Retinal pigment epithelial cell (primary cell): ENCODE data around the gene AP2S1.

Source experiments
- DNase-seq: peaks from one replicate; pipeline ENCODE4 v3.0.0-alpha.2; 2010; ENCODE audit warnings: low read depth
- H3K4me3 ChIP-seq: 2 replicates; pipeline ENCODE4 v1.5.1; 2011; ENCODE audit warnings: mild to moderate bottlenecking, low read length, control low read depth, moderate library complexity
- TF ChIP-seq, protein P1 (sequence below): conservative IDR thresholded peaks from 2 replicates; pipeline ENCODE4 v1.5.1; 2011; ENCODE audit warnings: low read depth, low read length, control low read depth, inconsistent platforms

Gene AP2S1

DNA sequence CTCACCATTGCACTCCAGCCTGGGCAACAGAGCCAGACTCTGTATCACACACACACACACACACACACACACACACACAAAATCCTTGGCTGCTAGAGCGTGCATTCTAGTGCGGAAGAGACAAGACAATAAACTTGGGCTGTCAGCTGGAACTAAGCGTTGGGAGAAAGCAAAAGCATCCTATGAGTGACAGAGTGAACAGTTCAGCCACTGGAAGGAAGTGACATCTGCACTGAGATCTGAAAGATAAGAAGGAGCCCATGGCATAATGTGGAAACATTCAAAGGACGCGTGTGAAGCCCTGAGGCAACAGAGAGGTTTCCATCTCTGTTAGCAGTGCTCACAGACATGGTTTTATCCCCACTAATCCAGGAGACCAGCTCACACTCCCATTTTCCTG lies 58.7 kb downstream of the AP2S1 start:
- no peak for DNase-seq
- TF ChIP-seq, protein P1, sequence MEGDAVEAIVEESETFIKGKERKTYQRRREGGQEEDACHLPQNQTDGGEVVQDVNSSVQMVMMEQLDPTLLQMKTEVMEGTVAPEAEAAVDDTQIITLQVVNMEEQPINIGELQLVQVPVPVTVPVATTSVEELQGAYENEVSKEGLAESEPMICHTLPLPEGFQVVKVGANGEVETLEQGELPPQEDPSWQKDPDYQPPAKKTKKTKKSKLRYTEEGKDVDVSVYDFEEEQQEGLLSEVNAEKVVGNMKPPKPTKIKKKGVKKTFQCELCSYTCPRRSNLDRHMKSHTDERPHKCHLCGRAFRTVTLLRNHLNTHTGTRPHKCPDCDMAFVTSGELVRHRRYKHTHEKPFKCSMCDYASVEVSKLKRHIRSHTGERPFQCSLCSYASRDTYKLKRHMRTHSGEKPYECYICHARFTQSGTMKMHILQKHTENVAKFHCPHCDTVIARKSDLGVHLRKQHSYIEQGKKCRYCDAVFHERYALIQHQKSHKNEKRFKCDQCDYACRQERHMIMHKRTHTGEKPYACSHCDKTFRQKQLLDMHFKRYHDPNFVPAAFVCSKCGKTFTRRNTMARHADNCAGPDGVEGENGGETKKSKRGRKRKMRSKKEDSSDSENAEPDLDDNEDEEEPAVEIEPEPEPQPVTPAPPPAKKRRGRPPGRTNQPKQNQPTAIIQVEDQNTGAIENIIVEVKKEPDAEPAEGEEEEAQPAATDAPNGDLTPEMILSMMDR: no peak
- H3K4me3 ChIP-seq: no peak overlapping the region

DNA sequence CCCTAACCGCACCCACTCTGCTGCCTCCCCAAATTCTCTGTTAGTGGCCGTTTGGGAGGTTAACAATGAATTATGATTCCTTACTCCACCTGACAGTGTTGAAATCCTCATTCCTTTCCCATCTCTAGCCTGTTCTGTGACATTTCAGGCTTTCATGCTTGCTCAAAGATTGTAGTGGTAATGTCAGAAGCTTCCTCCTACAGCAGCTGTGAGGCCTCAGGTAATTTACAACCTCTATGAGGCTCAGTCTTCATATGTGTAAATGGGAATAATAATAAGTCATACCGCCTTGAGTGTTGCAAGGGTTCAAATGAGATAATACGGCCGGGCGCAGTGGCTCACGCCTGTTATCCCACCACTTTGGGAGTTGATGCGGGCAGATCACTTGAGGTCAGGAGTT lies 61.3 kb downstream of the AP2S1 start:
- no peak for DNase-seq
- TF ChIP-seq, protein P1: no peak
- H3K4me3 ChIP-seq: no peak overlapping the region

DNA sequence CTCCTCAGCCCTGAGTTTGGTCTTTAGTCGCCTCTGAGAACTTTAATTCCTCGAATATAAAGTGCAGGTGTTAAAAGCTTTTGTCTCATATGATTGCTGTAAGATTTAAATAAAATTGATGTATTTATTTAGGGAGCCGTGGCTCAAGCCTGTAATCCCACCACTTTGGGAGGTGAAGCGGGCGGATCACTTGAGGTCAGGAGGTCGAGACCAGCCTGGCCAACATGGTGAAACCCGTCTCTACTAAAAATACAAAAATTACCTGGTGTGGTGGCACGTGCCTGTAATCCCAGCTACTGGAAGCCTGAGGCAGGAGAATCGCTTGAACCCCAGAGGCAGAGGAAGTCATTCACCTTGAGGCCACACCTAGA lies 61.7 kb downstream of the AP2S1 start:
- H3K4me3 ChIP-seq: no peak overlapping the region
- no peak for DNase-seq
- TF ChIP-seq, protein P1: no peak

DNA sequence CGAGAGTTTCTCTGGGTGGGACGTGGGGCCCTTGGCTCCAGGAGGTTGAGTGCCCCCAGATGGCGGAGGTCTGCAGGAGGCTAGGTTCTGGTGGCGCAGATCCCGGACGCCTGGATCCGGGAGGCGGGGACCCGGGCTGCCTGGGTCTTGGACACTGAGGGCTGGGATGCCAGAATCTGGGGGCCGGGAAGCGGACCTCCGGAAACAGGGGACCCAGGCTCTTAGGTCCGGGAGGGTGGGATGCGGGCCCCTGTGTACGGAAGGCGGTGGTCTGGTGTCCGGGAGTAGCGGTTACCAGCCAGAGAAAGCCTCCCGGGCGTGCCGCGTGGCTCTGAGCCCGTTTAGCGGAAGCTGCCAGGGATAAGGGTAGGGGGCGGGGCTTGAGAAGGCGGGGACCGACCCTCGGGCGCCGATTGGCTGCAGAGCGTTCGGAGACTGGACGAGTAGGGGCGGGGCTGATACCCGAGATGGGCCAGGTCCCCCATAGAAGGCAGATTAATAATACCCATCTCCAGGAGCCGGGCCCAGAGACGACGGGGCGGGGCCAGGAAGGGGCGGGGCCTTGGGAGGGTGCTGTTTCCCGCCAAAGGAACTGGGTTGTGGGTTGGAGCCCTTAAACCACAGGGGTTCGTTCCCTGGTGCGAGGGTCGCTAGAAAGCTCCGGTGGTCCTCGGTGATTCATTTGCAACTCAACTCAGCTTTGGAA lies 62.2 kb downstream of the AP2S1 start, which contains the start of gene SLC1A5:
TSS of gene SLC1A5 (minus strand) at position 333 of the 706 bp plus-strand sequence. CDS start 629 bp downstream, outside the sequence.
- peak; percentile 73 for DNase-seq
- TF ChIP-seq, protein P1: no peak
- H3K4me3 ChIP-seq: peak within 1 kb of the TSS; percentile 70
